Epidermal melanocyte (primary cell): ENCODE data around the gene SEC23A.
"Not testable (repeated sequence)": the region's sequence is repeated elsewhere in the genome, so short reads cannot be mapped to it uniquely, and the experiment has no call there.

ENCODE experiments used
- DNase-seq: peaks from one replicate; pipeline ENCODE4 v3.0.0; 2011; ENCODE audit warnings: low spot score; ENCODE audit not compliant: insufficient read length

Gene SEC23A

DNA sequence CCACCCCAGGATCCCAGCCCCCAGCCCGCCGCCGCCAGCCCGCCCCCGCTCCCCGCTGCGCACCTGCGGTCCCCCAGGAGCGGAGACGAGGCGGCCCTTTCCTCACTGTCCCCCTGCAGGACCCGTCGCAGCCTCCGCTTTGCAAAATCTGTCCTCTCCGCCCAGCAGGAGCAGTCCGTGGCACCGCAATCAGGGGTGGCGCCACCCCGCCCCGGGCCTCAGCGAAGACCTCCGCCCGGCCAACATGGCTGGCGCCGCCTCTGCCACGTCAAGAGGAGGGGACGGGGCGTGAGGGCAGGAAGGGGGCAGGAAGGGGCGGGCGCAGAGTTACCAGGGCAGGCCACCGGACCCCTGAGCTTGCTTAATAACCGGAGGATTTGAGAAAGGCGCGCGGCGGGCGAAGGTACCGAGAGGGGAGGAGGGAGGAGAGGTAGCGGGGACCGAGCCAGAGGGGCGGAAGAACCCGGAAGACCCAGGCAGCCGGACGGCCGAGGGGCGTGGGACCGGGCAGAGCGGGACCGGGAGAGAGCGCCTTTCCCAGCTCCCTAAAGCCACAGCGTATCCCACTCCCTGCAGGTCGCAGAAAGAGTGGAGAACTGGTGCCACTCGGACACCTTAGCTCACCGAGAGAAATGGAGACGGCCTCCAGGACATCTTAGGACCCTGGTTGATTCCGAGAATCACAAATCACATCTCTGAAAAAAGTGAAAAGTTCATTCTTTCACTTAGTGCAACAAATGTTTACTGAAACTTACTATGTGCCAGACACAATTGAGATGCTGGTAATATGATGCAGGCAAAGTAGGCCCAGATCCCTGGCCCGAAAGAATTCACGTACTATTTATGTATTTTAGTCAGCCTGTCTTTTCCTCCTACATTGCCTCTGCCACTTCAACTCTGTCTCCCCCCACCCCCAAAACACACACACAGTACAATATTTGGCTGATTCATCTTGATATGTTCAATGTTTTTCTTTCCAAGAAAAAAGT is at the start of gene SEC23A:
SEC23A (minus strand) TSS at position 267 of the 989 bp plus-strand sequence. CDS start 7,117 bp downstream, outside the sequence.
- DNase-seq, result peak; percentile 62

DNA sequence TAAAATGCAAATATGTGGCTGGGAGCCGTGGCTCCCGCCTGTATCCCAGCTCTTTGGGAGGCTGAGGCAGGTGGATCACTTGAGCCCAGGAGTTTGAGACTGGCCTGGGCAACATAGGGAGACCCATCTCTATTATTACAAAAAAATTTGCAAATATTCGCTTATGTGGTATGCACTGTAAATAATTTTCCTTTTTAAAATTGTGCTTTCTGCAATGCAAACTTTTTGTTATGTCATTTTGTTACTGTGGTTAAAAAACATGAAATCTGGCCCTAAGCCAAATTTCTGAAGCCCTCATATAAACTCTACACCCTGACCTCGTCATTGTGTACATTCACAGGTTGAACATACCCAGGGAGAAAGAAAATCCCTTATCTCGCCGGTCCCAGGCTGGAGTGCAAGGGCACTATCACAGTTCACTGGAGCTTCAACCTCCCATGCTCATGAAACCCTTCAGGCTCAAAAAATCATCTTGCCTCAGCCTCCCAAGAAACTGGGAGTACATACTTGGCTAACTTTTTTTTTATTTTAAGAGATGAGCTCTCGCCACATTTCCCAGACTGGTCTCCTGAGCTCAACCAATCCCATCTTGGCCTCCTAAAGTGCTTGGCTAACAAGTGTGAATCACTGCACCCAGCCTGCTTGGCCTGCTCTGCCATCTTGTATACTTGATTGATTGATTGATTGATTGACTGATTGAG is 42.4 kb upstream of the SEC23A start:
- DNase-seq, result no peak

DNA sequence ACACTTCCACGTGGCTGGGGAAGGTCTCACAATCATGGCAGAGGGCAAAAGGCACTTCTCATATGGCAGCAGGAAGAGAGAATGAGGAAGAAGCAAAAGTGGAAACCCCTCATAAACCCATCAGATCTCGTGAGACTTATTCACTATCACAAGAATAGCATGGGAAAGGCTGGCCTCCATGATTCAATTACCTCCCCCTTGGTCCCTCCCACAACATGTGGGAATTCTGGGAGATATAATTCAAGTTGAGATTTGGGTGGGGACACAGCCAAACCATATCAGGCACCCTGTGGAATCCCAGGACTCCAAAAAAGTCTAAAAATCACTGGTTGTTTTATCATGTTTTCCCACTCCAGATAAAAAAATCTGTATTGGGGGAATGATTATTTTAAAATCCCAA is 40.2 kb upstream of the SEC23A start:
- not testable (repeated sequence) for DNase-seq

DNA sequence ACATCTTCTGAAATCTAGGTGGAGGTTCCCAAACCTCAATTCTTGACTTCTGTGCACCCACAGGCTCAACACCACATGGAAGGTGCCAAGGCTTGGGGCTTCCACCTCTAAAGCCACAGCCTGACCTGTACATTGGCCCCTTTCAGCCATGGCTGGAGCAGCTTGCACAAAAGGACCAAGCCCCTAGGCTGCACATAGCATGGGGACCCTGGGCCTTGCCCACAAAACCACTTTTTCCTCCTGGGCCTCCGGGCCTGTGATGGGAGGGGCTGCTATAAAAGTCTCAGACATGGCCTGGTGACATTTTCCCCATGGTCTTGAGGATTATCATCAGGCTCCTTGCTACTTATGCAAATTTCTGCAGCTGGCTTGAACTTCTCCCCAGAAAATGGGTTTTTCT is 38.6 kb upstream of the SEC23A start:
- not testable (repeated sequence) for DNase-seq

DNA sequence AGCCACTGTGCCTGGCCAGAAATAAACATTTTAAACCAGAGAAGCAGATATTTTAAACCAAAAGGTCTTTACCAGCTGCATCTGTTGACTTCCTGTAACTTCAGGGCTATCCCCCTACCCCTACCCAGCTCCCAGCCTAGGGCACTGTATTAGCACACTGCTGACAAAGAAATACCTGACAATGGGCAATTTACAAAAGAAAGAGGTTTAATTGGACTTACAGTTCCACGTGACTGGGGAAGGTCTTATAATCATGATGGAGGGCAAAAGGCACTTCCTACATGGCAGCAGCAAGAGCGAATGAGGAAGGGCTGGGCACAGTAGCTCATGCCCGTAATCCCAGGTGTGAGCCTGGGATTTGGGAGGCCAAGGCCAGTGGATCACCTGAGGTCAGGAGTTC is 37.1 kb upstream of the SEC23A start:
- no peak for DNase-seq

DNA sequence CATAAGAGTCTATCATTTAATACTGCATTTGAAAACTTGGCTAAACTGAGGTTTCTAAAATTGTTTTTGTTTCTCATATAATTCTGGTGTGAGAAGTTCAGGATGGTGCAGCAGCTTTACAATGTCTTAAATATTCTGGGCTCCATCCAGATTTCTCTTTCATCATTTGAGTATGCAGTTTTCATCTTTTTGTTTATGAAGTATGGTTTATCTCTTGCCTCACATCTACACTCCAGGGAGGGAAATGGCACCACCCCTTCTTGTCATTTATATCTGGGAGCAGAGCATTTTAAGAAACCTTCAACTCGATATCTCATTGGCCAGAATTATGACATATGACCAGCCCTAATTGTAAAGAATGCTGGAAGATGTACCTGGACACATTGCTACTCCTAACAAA is 35.4 kb upstream of the SEC23A start:
- DNase-seq, result no peak

DNA sequence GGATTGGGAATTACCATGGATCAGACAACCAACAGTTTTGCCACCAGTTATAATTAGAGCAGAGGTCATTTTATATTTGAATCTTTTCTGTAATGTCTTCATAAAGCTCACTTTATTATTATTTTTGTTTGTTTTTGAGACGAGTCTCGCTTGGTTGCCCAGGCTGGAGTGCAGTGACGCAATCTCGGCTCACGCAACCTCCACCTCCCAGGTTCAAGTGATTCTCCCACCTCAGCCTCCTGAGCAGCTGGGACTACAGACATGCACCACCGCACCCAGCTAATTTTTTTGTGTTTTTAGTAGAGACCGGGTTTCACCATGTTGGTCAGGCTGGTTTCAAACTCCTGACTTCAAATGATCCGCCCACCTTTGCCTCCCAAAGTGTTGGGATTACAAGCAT is 34.8 kb upstream of the SEC23A start:
- not testable (repeated sequence) for DNase-seq

DNA sequence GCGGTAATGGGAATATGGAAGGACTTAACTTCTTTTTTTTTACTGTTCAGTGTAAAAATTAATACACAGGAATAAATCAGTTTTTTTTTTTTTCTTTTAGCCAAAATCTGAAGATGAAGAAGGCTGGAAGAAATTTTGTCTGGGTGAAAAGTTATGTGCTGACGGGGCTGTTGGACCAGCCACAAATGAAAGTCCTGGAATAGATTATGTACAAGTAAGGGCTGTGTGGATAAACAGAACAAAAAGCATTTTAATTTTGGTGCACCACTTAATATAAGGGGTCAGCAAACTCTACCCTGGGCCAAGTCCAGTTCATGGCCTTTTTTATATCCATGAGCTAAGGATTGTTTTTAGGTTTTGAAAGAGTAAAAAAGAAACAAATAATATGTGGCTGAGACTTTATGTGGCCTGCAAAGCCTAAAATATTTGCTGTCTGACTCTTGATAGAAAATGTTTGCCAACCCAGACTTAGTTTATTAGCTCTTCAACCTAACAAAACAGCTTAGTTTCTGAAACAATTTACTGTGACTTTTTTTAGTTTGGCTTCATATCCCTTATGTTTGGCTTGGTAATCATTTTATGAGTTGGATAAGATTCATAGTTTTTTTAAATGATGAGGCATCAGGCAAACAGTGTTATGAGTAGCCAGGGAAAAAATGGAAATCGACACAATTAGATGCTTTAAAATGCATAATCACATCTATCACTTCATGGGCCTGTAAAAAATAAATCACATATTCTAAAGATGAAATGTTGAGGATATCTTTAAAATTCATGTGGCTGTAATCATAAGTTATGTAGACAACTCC is 19.5 kb upstream of the SEC23A start:
- no peak for DNase-seq

DNA sequence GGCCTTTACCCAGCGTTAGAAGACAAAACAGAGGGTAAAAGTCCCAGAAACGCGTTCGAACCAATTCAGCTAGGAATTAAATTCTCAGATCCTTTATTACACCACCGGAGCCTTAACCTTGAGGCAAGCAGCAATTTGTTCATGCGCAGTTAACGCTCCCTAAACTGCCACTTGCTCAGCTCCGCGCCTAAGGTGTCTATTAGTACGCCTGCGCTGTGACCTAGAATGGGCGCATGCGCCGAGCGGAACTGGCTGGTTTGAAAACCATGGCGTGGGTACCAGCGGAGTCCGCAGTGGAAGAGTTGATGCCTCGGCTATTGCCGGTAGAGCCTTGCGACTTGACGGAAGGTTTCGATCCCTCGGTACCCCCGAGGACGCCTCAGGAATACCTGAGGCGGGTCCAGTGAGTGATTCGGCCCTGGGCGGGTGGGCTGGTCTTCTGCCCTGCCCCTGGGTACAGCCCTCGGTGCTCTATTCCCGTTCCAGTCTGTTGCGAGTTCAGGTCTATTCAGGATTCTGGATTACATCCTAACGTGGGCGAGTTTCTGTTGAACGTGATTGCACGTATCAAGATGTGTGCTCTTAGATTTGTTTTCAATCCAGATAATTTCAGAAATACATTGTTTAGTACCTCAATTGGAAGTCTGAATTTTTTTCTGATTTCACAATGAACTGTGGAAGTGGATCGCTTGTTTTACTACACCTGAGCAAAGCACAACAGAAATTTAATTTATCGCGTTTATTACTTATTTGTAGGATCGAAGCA is 11.2 kb upstream of the SEC23A start, which contains the start of gene GEMIN2:
GEMIN2 (plus strand) TSS at position 251 of the 766 bp plus-strand sequence; CDS start at position 267, 16 bp downstream.
- DNase-seq, result peak; percentile 91

DNA sequence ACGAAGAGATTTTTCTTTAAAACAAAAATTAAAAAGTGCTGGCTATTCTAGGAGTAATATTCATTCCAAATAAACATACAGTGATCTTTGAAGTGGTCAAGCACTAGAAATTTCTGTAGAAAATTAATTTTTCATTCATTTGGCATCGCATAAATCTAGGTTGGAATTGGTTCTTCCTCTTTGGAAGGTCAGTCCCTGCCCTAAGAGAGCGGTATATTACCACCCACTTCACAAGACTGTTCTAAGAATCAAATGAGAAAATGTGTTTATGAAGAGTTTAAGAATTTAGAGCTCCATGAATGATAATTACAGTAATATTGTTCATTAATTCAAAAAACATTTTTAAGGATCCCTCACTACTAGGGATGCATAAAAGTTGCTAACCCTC is 10.6 kb upstream of the SEC23A start:
- DNase-seq, result no peak

DNA sequence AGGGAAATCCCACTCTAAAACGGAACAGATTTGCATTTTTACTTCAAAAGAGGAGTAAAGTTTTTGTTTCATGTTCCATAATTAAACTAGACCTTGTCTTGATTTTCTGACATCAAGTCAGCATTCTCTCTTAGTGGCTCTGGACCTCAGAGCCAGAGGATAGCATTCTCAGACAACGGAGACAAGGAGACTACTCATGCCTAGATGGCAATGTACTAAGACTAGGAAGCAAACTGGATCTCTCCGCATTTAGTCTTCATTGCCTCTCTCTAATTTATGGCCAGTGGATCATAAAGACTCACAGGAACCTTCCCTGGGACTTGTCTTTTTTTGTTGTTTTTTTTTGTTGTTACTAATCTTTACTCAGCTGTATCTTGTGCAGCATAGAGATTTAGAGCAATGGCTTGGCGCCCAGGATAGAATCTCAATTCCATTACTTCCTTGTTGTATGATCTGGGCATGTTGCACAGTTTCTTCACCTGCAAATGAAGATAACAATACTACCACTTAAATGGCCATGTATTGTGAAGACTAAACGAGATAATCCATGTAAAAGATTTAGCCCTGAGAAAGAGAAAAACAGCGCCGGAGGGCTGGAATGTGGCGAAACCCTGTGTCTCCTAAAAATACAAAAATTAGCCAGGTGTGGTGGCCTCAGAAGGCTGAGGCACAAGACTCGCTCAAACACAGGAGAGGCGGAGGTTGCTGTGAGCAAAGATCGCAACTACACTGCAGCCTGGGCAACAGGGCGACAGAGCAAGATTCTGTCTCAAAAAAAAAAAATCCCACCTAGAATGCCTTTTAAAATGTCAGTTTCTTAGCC is 7.1 kb upstream of the SEC23A start:
- no peak for DNase-seq

DNA sequence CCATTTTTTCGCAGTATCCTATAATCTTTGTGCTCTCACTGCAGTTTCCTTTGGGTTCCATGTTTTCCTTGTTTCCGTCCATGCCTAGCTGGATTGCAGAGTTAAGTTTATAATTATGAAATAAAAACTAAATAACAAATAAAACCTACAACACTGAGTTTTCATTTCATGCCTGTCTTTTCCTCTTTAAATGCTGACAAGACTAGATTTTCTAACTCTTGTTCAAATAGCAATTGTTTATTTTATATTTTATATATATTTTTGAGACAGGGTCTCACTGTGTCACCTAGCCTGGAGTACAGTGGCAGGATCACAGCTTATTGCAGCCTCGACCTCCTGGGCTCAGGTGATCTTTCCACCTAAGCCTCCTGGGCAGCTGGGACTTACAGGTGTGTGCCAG is 5.8 kb upstream of the SEC23A start:
- DNase-seq, result no peak

DNA sequence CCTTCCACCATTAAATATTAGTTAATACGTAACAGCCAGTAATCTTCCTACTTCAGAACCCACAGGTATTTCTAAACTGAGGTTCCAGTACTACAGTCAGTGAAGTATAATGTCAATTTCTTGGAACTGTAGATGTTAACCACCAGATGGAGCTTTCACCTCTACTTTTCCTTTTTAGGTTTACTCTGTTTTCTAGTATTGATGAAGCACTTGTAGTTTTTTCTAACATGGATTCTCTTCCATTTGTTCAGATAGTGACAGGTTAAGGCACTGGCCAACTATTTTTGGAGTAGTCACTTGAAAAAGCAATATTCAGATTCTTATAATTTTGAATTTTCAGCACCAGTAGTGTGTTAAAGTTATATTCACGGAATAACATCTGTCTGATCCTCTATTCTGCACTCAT is 4.6 kb upstream of the SEC23A start:
- peak; percentile 40 for DNase-seq

DNA sequence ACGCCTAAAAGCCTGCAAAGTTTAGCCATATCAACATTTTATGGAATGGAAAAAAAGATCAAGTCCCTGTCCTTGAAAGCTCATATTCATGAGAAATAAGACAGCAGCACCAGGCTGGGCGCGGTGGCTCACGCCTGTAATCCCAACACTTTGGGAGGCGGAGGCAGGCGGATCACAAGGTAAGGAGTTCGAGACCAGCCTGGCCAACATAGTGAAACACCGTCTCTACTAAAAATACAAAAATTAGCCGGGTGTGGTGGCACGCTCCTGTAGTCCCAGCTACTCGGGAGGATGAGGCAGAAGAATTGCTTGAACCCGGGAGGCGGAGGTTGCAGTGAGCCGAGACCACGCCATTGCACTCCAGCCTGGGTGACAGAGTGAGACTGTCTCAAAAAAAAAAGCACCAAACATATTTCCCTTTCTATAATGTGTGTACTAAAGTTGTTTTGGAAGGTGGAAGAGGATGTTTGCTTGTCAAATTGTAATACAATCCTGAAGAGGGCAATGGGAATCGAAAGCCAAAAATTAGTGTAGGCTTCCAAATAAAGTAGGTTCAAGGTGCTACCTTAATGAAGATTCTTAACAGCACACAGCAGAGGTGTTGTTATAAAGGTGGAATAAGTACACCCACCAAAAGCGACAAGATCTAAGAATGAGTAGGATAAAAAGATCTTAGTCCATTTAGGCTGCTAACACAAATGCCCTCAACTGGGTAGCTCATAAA is 1.2 kb upstream of the SEC23A start:
- DNase-seq, result not testable (repeated sequence)

DNA sequence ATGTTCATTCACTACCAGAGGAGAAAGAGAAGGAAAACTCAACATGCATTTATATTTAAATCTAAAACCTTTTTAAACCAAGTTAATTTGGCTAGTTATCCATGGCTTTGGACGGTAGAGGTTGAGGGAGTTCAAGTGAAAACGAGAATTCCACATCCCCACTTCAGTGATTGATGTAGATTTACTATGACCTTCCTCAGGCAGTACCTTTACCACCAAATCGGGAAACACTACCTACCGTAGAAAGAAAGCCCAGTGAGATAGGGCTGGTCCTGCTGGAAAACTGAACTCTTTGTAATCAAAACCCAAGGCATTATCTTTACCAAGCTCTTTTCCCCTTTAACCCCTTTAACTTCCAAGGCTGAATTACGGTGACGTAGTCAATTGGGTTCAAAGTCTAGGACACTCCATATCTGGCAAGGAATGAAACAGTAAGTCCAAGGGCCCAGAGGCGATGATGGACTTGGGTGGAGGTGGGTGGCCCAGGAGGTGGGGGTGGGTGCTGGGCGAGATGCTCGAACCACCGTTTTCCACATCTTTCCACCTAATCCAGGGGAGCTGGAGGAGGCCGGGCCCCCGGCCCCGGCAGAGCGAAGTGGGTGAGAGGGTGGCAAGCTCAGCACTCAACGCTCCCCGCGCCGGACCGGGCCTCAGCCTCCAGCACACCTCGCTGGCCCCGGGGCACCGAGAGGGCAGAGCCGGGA is 618 bp downstream of the SEC23A start:
- DNase-seq, result no peak

DNA sequence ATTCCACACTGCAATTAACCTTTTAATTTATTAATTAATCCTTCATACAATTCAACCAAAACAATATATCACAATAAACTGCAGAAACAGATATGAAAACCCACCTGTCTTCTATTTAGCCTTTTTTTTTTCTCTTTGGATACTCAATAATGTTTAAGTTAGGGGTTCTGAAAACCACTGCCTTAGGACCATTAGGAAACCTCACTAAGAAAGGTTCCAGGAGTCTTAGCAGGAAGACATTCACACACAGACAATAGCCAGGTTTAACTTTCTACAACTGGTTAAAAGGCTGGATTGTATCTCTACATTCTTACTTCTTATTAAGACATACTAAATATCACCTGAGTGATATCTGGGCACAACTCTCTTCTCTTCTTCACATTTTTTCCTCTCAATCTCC is 3.3 kb downstream of the SEC23A start:
- no peak for DNase-seq

DNA sequence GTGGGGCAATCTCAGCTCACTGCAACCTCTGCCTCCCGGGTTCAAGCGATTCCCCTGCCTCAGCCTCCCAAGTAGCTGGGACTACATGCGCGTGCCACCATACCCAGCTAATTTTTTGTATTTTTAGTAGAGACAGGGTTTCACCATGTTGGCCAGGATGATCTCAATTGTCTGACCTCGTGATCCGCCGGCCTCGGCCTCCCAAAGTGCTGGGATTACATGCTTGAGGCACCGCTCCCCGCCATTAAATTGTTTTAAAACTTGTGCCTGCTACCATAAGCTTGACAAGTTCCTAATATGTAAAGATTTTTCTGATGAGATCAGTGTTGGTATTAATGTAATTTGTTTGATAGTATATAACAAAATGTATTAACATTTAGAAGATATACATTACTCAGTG is 3.8 kb downstream of the SEC23A start:
- not testable (repeated sequence) for DNase-seq

DNA sequence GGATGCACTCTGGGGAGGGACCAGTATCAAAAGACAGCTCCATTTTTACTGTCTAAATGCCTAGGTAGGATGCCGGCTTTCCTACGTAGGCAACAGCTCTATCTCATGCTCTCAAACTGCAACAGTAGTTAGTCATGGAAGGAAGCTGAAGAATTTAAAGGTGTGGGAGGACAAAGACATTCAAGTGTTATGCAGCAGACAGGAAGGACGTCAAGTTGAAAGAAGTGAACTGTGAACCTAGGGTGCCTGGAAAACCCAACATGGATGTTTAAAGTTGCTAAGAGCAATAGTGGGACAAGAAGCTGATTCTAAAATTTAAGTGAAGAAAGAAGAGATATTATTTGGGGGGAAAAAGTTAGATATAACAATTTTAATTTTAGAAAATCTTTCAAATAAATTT is 5.9 kb downstream of the SEC23A start:
- no peak for DNase-seq

DNA sequence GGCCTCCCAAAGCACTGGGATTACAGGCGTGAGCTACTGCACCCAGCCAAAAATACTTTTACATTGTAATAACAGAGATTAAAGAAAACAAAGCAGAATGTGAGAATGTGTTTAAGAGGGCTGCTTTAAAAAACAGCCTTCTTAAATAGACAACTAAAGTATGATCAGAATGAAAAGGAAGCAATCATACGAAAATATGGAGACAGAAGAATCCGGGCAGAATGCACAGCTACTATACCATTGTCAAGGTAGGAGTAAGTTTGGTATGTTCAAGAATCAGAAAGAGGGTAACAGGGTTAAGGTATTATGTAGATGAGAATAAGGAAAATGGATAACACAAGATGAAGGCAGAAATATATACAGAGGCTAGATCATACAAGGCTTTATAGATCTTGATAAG is 8.5 kb downstream of the SEC23A start:
- DNase-seq, result no peak
